DMS 273 (cell line): Measurements from ENCODE around the gene BCL2L15.
A peak's percentile ranks its signal among the peaks of the same experiment; 100 is the strongest.

Experiments
- DNase-seq: peaks from one replicate; lab custom pipeline; 2025; ENCODE audit not compliant: unreplicated experiment; lab: John Stamatoyannopoulos, UW

The BCL2L15 gene

GRCh38 chr1:113912594-113913311 lies 25.4 kb upstream of the BCL2L15 start:
- peak; percentile 98 for DNase-seq

- DNase-seq, result peak; percentile 57
These were observed 18.1 kb upstream of the BCL2L15 start for GRCh38 chr1:113905435-113905861.

GRCh38 chr1:113904674-113905434 lies 17.5 kb upstream of the BCL2L15 start, which contains the start of the genes AP4B1 and DCLRE1B:
Gene AP4B1 (minus strand): TSS chr1:113904799. CDS start chr1:113904717, 82 bp downstream.
Gene DCLRE1B (plus strand): TSS chr1:113905326. CDS start chr1:113905587, 261 bp downstream.
- peak; percentile 100 for DNase-seq

GRCh38 chr1:113904293-113904673 lies 16.9 kb upstream of the BCL2L15 start:
- peak; percentile 88 for DNase-seq

GRCh38 chr1:113903501-113904292 lies 16.3 kb upstream of the BCL2L15 start:
- peak; percentile 55 for DNase-seq

- no peak for DNase-seq
These were observed 13.8 kb upstream of the BCL2L15 start for GRCh38 chr1:113901191-113901590.

- DNase-seq, result no peak
These were observed 11.7 kb upstream of the BCL2L15 start for GRCh38 chr1:113899111-113899510.

- no peak for DNase-seq
These were observed 10.9 kb upstream of the BCL2L15 start for GRCh38 chr1:113898241-113898814.

GRCh38 chr1:113895961-113896360 lies 8.6 kb upstream of the BCL2L15 start:
- DNase-seq, result no peak

- no peak for DNase-seq
These were observed 7.7 kb upstream of the BCL2L15 start for GRCh38 chr1:113895098-113895497.

GRCh38 chr1:113893267-113893666 lies 5.9 kb upstream of the BCL2L15 start:
- no peak for DNase-seq

- DNase-seq, result no peak
These were observed 4.3 kb upstream of the BCL2L15 start for GRCh38 chr1:113891631-113892220.

GRCh38 chr1:113890816-113891215 lies 3.4 kb upstream of the BCL2L15 start:
- no peak for DNase-seq

- no peak for DNase-seq
These were observed 672 bp downstream of the BCL2L15 start for GRCh38 chr1:113886417-113887401.

- peak; percentile 7 for DNase-seq
These were observed 5.7 kb downstream of the BCL2L15 start for GRCh38 chr1:113881661-113882060.

- no peak for DNase-seq
These were observed 7.7 kb downstream of the BCL2L15 start for GRCh38 chr1:113879739-113880038.

GRCh38 chr1:113876176-113876575 lies 11.2 kb downstream of the BCL2L15 start:
- no peak for DNase-seq

- peak; percentile 63 for DNase-seq
These were observed 11.7 kb downstream of the BCL2L15 start for GRCh38 chr1:113875714-113876113.

GRCh38 chr1:113874012-113874879 lies 13.1 kb downstream of the BCL2L15 start:
- peak; percentile 9 for DNase-seq
